Body of pancreas (tissue), 4 donors: ENCODE data around the gene NOG. TPM values are rescaled to one million over a fixed set of nuclear protein-coding genes. Genes with fewer than 3 reads are reported as not detected.

Experiments
- ATAC-seq: fragments of 150-250 bp; one replicate; pipeline ENCODE4 v1.9.1; 2016
- DNase-seq, 4 donors: peaks; one replicate each; pipeline ENCODE4 v3.0.0-alpha.2; 2019
- H3K27ac ChIP-seq, 4 donors: fragments of 200-600 bp; sonication (generic); 1 replicate in 3 of 4; 2 replicates in 1 of 4; pipeline versions ENCODE4 v1.5.1 to v1.6.1; 2016 to 2019; ENCODE audit warnings: mild to moderate bottlenecking in 1 of 4, mixed read lengths in 1 of 4, moderate library complexity in 1 of 4
- H3K27me3 ChIP-seq, 2 donors: fragments of 200-600 bp; sonication (generic); one replicate each; pipeline ENCODE4 v1.6.0; 2016; ENCODE audit warnings: mild to moderate bottlenecking in 1 of 2
- H3K36me3 ChIP-seq, 2 donors: fragments of 200-600 bp; sonication (generic); replicated peaks in 1 of 2; 2 replicates each; pipeline ENCODE4 v1.5.1; 2016; ENCODE audit warnings: low read depth in 2 of 2; ENCODE audit not compliant: insufficient read depth in 1 of 2
- H3K4me1 ChIP-seq: fragments of 200-600 bp; sonication (generic); one replicate; pipeline ENCODE4 v1.6.0; 2016
- H3K4me3 ChIP-seq, 2 donors: fragments of 200-600 bp; sonication (generic); 1 replicate in 1 of 2; 2 replicates in 1 of 2; pipeline ENCODE4 v1.5.1; 2016 to 2019
- H3K9me3 ChIP-seq, 3 donors: fragments of 200-600 bp; sonication (generic); 1 replicate in 2 of 3; 2 replicates in 1 of 3; pipeline ENCODE4 v1.5.1; 2016
- CTCF ChIP-seq, 7 experiments: fragments of 450-650 bp in 4 of 7; fragments of 200-600 bp in 3 of 7; sonication (generic) in 3 of 7; IDR thresholded peaks; one replicate each; pipeline ENCODE4 v1.5.1; 2016 to 2019; ENCODE audit warnings: antibody characterized with exemption in 7 of 7
- POLR2A ChIP-seq, 3 donors: fragments of 450-650 bp; IDR thresholded peaks; one replicate each; pipeline ENCODE4 v1.6.1; 2016; ENCODE audit warnings: antibody characterized with exemption in 3 of 3, mild to moderate bottlenecking in 2 of 3
- WGBS, 2 donors: methylation state at CpG; one replicate each; pipeline ENCODE4 v1.1.5; 2017; 5-methylcytosine and 5-hydroxymethylcytosine counted together
- intact Hi-C: fragments of 100-400 bp; cut with DNase I; formaldehyde crosslinking; loops from one replicate; pipeline ENCODE4 v1.15.1; 2023
- total RNA-seq, 2 donors: library from RNA; depleted of rRNA; stranded (reverse); fragments of >200 nt; gene quantifications; one replicate each; pipeline ENCODE4 v1.1.0, GENCODE V29; 2016

Gene NOG
- total RNA-seq, 2 donors from 2014 or later: 3.0 TPM; not detected in 1

GRCh38 chr17:56577843-56578204 is 15.7 kb upstream of the NOG start:
- Histone ChIP-seq H3K4me1 (no peaks in the 10 kb centered on the region), H3K9me3 (no peaks in the 10 kb centered on the region), H3K27ac (no peak overlapping the region), H3K4me3 (no peak overlapping the region), H3K36me3 (no peaks in the 10 kb centered on the region), H3K27me3 (peaks cover 0 to 3% of the 10 kb centered on the region in 2 donors)
- 31 to 37% methylated on average over 14 to 15 of the region's 15 CpGs for WGBS, 2 donors
- ATAC-seq: no peak
- no peak for TF ChIP-seq CTCF (IDR thresholded peaks at IDR 0.05)
- intact Hi-C loops: no loop called here
- DNase-seq: no peak

GRCh38 chr17:56581635-56582627 is 11.6 kb upstream of the NOG start:
- TF ChIP-seq CTCF (IDR thresholded peaks at IDR 0.05): no peak
- TF ChIP-seq POLR2A (IDR thresholded peaks at IDR 0.05): no peak
- H3K27ac ChIP-seq: no peak overlapping the region
- DNase-seq (no peak), ATAC-seq (no peak)
- no peaks in the 10 kb centered on the region for H3K36me3 ChIP-seq
- no peaks in the 10 kb centered on the region for H3K9me3 ChIP-seq
- WGBS, 2 donors: 60 to 71% methylated on average over 5 of the region's 5 CpGs
- H3K27me3 ChIP-seq: peaks cover 0 to 3% of the 10 kb centered on the region in 2 donors
- intact Hi-C loops: no loop called here
- H3K4me3 ChIP-seq: no peak overlapping the region
- no peaks in the 10 kb centered on the region for H3K4me1 ChIP-seq

- Histone ChIP-seq H3K9me3 (no peaks in the 10 kb centered on the region), H3K27ac (no peak overlapping the region), H3K27me3 (no peaks in the 10 kb centered on the region), H3K36me3 (no peaks in the 10 kb centered on the region), H3K4me1 (no peaks in the 10 kb centered on the region), H3K4me3 (no peak overlapping the region)
- ATAC-seq: no peak
- 61 to 67% methylated on average over 7 of the region's 7 CpGs for WGBS, 2 donors
- intact Hi-C loops: no loop called here
- no peak for DNase-seq
- TF ChIP-seq CTCF (IDR thresholded peaks at IDR 0.05): no peak
- TF ChIP-seq POLR2A (IDR thresholded peaks at IDR 0.05): no peak
These were observed 9.7 kb upstream of the NOG start for GRCh38 chr17:56583772-56584171.

GRCh38 chr17:56587298-56587697 is 6.2 kb upstream of the NOG start:
- no peak overlapping the region for H3K4me3 ChIP-seq
- WGBS, 2 donors: 32 to 40% methylated on average over 5 of the region's 5 CpGs
- DNase-seq (no peak), ATAC-seq (no peak)
- H3K36me3 ChIP-seq: no peaks in the 10 kb centered on the region
- intact Hi-C loops: no loop called here
- no peak overlapping the region for H3K27ac ChIP-seq
- H3K4me1 ChIP-seq: peaks cover 2% of the 10 kb centered on the region
- no peaks in the 10 kb centered on the region for H3K27me3 ChIP-seq
- H3K9me3 ChIP-seq: no peaks in the 10 kb centered on the region
- no peak for TF ChIP-seq POLR2A (IDR thresholded peaks at IDR 0.05)
- TF ChIP-seq CTCF (IDR thresholded peaks at IDR 0.05): no peak
